SKM-1 (cell line): ENCODE data around the gene TRIM52.
"Not testable (repeated sequence)": the region's sequence is repeated elsewhere in the genome, so short reads cannot be mapped to it uniquely, and the experiment has no call there.

Experiments
- DNase-seq: peaks from one replicate; lab custom pipeline; 2025; ENCODE audit not compliant: unreplicated experiment; lab: John Stamatoyannopoulos, UW

Gene TRIM52

DNA sequence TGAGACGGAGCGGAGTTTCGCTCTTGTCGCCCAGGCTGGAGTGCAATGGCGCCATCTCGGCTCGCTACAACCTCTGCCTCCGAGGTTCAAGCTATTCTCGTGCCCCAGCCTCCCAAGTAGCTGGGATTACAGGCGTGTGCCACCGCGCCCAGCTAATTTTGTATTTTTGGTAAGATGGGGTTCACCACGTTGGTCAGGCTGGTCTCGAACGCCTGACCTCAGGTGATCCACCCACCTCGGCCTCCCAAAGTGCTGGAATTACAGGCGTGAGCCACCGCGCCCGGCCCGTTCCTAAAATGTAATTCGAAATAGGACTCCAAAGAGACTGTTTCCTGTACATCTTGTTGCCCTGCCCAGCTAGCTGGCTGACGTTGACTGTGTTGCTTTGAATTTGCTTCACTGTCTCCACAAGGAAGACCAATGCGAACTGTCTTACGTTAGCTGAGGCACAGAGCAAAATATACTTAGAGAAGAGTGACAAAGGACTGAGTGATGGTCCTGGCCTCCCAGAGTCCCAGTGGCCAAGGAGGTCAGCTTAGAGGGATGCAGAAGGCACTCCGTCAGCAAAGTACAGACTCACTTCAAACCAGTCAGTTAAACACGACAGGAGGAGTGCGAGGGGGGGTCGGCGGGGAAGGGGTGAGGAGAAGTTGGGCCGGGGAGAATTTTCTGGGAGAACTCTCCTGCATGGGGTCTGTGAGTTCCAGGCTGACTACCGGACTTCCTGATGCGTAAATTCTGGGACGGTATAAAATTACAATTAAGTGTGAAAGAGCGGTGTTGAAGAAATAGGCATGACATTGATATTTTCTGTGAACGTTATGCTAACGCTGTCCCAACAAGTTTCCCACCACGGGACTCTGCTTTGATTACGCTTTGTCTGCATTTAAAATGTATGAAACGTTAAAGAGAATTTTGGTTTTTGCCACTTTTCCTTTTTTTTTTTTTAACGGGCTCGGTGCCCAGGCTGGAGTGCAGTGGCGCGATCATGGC lies 44.6 kb downstream of the TRIM52 start:
- DNase-seq = no peak

DNA sequence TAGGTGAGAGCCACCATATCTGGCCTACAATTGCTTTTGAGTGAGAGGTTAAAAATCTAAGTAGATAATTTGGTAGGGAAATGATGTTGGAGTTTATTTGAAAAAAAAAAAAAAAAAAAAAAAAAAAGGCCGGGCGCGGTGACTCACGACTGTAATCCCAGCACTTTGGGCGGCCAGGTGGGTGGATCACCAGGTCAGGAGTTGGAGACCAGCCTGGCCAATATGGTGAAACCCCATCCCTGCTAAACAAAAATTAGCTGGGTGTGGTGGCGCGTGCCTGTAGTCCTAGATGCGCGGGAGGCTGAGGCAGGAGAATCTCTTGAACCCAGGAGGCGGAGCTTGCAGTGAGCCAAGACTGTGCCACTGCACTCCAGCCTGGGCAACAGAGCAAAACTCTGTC lies 46.7 kb downstream of the TRIM52 start:
- DNase-seq = not testable (repeated sequence)

DNA sequence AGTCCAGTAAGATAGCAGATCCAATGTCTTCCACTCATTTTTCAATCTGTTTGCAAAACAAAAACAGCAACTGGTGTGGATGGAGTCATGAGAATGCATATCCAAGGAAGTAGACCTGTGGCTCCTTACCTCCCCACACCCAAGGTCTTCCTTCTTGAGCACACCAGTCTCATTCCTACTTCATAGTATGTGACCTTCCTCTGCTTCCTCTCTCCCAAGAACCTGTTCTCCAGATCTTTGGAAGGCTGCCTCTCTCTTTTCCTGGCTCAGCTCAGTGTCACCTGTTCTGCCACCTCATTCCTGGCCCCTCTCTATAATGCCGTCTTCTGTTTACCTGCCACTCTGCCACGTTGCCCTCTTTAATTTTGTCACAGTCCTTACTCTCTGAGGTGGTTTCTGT lies 48.0 kb downstream of the TRIM52 start:
- DNase-seq = no peak

DNA sequence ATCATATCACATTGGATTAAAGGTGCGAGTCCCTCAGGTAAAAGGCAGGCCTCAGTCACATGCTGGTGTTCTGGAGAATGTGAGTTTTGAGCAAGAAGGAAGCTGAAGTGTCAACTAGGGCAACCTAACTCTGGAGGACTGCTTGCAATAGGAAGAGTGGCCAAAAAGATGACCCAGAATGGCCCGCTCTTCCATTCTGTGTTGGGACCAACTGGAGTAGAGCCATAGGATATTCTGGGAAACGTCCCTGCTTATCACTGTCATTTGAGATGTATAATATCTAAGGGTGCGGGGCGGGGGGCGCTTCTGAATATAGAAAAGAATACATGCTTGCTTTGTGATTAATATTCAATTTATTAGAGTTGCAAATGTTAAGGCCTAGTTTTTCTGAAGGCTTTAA lies 48.9 kb downstream of the TRIM52 start:
- no peak for DNase-seq

DNA sequence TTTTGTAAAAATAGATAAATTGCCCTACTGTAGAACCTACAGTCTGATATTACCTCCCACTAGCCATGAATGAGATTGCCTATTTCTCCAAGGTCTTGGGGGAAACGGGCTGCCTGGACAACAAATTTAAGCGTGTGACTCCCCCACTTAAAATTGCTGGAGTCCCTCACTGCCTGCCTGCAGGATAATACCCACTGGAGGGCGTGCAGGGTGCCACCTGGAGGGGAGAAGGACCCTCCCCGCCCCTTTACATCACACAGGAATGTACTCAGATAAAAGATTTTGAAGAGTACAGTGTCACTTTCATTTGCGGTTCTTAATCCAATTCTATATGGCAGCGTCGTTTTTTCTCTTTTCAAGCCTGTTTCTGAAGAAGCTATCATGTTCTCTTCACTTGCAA lies 49.7 kb downstream of the TRIM52 start:
- DNase-seq = no peak

DNA sequence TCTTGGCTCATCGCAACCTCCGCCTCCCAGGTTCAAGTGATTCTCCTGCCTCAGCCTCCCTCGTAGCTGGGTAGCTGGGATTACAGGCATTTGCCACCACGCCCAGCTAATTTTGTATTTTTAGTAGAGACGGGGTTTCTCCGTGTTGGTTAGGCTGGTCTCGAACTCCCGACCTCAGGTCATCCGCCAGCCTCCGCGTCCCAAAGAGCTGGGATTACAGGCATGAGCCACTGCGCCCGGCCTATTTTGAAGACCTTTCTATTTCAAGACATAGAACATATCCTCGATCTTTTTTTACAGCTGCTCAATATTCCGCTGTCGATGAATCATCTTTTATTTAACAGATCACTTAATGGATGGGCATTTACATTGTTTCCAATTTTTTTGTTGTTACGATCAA lies 50.2 kb downstream of the TRIM52 start:
- DNase-seq = not testable (repeated sequence)

DNA sequence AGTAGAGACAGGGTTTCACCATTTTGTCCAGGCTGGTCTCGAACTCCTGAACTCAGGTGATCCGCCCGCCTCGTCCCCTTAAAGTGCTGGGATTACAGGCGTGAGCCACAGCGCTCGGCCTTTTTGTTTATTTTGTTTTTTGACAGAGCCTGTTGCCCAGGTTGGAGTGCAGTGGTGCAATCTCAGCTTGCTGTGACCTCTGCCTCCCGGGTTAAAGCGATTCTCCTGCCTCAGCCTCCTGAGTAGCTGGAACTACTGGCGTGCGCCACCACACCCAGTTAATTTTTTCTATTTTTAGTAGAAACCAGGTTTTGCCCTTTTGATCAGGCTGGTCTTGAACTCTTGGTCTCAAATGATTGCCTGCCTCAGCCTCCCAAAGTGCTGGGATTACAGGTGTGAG lies 50.8 kb downstream of the TRIM52 start:
- DNase-seq = not testable (repeated sequence)

DNA sequence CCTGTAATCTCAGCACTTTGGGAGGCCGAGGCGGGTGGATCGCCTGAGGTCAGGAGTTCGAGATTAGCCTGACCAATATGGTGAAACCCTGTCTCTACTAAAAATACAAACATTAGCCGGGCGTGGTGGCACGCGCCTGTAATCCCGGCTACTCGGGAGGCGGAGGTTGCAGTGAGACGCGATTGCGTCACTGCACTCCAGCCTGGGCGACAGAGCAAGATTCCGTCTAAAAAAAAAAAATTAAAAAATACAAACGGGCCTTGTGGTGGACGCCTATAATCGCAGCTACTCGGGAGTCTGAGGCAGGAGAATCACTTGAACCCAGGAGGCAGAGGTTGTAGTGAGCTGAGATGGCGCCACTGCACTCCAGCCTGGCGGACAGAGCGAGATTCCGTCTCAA lies 51.9 kb downstream of the TRIM52 start:
- DNase-seq = not testable (repeated sequence)

DNA sequence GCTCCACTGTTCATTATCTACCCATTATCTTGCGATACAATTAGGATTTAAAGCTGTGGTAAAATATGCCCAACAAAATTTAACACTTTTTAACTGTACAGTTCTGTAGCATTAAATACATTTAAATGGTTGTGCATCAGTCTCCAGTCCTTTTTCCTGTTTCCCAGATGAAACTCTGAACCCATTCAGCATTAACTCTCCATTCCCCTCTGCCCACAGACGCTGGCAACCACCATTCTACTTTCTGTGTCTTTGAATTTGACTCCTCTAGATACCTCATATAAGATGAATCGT lies 53.0 kb downstream of the TRIM52 start:
- DNase-seq = no peak

DNA sequence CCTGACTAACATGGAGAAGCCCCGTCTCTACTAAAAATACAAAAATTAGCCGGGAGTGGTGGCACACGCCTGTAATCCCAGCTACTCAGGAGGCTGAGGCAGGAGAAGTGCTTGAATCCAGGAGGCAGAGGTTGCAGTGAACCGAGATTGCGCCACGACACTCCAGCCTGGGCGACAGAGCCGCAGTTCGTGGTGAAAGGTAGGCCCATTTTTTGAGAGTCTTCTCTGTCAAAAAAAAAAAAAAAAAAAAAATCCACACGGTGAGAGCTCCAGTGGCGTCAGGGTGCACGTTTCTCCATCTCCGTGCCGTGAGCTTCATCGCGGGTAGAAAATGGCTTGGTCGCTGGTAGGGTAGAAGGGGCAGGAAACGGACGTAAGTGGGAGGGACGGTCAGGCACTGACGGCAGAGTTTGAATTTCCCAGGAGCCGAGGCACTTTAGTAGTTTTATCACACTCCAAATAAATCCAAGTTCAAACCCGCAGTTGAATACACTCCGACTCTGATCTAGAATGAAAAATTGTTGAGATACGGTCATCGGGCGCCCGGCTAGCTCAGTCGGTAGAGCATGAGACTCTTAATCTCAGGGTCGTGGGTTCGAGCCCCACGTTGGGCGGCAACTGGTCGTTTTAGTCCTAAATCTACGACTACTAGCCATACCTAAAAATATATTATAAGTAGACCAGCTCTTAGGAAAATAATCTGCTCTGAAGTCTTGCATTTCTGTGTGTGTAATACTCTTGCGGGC lies 53.6 kb downstream of the TRIM52 start:
- DNase-seq = no peak

DNA sequence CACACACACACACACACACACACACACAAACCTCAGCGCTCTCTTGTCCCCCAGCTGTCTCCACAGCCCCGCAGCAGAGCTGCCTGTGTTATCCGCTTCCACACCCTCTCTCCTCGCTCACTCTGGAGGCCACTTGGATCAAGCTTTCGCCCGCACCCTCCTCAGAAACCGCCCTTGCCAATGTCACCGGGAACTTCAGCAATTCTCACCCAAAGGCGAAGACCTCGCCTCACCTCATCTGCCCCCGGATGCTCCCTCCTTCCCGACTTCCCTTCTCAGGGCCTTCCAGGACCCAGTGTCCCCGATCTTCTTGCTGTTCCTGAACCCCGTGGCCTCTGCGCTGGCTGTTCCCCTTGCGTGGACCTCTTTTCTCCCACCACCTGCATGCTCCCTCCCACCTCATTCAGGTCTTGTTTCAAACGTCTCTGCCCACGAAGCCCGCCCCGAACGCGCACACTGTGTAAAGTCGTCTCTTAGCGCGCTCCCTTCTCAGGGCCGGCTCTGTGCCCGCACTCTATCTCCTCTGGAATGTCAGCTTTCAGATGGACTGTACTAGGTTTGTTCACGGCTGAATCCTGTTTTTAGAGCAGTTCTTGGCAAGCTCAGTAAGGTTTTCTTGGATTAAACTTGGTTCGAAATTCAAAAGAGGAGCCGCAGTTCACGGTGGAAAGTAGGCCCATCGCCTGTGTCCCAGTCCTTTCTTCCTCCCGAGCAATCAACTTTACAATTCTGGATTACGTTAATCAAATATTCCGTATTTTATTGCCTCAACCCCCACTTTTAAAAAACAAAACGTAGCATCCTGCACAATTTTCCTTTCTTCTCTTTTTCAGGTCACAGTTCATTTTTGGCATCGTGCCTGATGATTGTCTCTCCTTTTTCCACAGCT lies 54.9 kb downstream of the TRIM52 start:
- DNase-seq = no peak
